AG09309 (cell line): ENCODE data around the gene SDK1.

ENCODE experiments used
- DNase-seq: peaks from one replicate; pipeline ENCODE4 v3.0.0-alpha.2; 2010; ENCODE audit warnings: low read depth
- H3K4me3 ChIP-seq: 2 replicates; pipeline ENCODE4 v1.5.1; 2011; ENCODE audit warnings: mild to moderate bottlenecking, low read depth, low read length, moderate library complexity; ENCODE audit not compliant: control insufficient read depth
- CTCF ChIP-seq: IDR thresholded peaks from 2 replicates; pipeline ENCODE4 v1.5.1; 2011; ENCODE audit warnings: mild to moderate bottlenecking, low read depth, low read length, inconsistent platforms; ENCODE audit not compliant: insufficient read depth, control insufficient read depth; ENCODE audit errors: missing control alignments

Gene SDK1

GRCh38 chr7:3882782-3883181, 581.7 kb downstream of the SDK1 start:
- no peak overlapping the region for H3K4me3 ChIP-seq
- no peak for TF ChIP-seq CTCF
- no peak for DNase-seq

- DNase-seq = no peak
- no peak overlapping the region for H3K4me3 ChIP-seq
- no peak for TF ChIP-seq CTCF
Observed at GRCh38 chr7:3884543-3884942, 583.5 kb downstream of the SDK1 start.

GRCh38 chr7:3887096-3887690, 586.1 kb downstream of the SDK1 start:
- TF ChIP-seq CTCF = no peak
- no peak for DNase-seq
- H3K4me3 ChIP-seq = no peak overlapping the region

- DNase-seq = no peak
- TF ChIP-seq CTCF = no peak
- no peak overlapping the region for H3K4me3 ChIP-seq
Observed at GRCh38 chr7:3888096-3888495, 587.0 kb downstream of the SDK1 start.

GRCh38 chr7:3892157-3892556, 591.1 kb downstream of the SDK1 start:
- TF ChIP-seq CTCF = no peak
- no peak for DNase-seq
- no peak overlapping the region for H3K4me3 ChIP-seq

GRCh38 chr7:3892686-3893085, 591.6 kb downstream of the SDK1 start:
- TF ChIP-seq CTCF = no peak
- no peak for DNase-seq
- H3K4me3 ChIP-seq = no peak overlapping the region

GRCh38 chr7:3893151-3893788, 592.2 kb downstream of the SDK1 start:
- H3K4me3 ChIP-seq = no peak overlapping the region
- DNase-seq = no peak
- TF ChIP-seq CTCF = no peak
